MM.1S (cell line): ENCODE results near the gene HABP4.

Source experiments
- CTCF ChIP-seq: fragments of 300-600 bp; sonication (generic); IDR thresholded peaks from 2 replicates; pipeline ENCODE4 v1.5.1; 2016; ENCODE audit warnings: antibody characterized with exemption, low read length, mixed read lengths
- EZH2 ChIP-seq: fragments of 300-600 bp; sonication (generic); optimal IDR thresholded peaks from 2 replicates; pipeline ENCODE3; 2017; ENCODE audit warnings: low read depth, mild to moderate bottlenecking, antibody characterized with exemption, low read length, mixed read lengths
- EZH2phosphoT487 ChIP-seq: fragments of 300-600 bp; sonication (generic); IDR thresholded peaks from 2 replicates; pipeline ENCODE4 v1.6.1; 2018; ENCODE audit warnings: antibody characterized with exemption, low read length

GRCh38 chr9:96484521-96484931 is 34.6 kb downstream of the HABP4 start:
- TF ChIP-seq CTCF (no peak), EZH2 (no peak), EZH2phosphoT487 (no peak)
